AG08396 (cell line): ENCODE results near the gene AFP.
"Not testable (repeated sequence)": the region's sequence is repeated elsewhere in the genome, so short reads cannot be mapped to it uniquely, and the experiment has no call there.

Experiments
- DNase-seq: peaks from one replicate; pipeline ENCODE4 v3.0.0; 2012; ENCODE audit warnings: low spot score, mixed read lengths

The AFP gene

GRCh38 chr4:73435984-73436383 lies at the start of gene AFP:
AFP (plus strand) TSS chr4:73436221; CDS start chr4:73436263, 42 bp downstream.
- no peak for DNase-seq

GRCh38 chr4:73387552-73387951 lies 48.5 kb upstream of the AFP start:
- DNase-seq, result no peak

GRCh38 chr4:73388887-73389286 lies 47.1 kb upstream of the AFP start:
- DNase-seq, result no peak

GRCh38 chr4:73389663-73390062 lies 46.4 kb upstream of the AFP start:
- not testable (repeated sequence) for DNase-seq

GRCh38 chr4:73391774-73392173 lies 44.2 kb upstream of the AFP start:
- no peak for DNase-seq

- DNase-seq, result no peak
These were observed 43.1 kb upstream of the AFP start for GRCh38 chr4:73392936-73393335.

GRCh38 chr4:73396304-73396703 lies 39.7 kb upstream of the AFP start:
- no peak for DNase-seq

- DNase-seq, result no peak
These were observed 38.7 kb upstream of the AFP start for GRCh38 chr4:73396993-73397972.

GRCh38 chr4:73401412-73401811 lies 34.6 kb upstream of the AFP start:
- DNase-seq, result no peak

- DNase-seq, result no peak
These were observed 32.0 kb upstream of the AFP start, which contains the start of gene ALB for GRCh38 chr4:73404042-73404441. ALB (plus strand) TSS chr4:73404287; CDS start chr4:73404328, 41 bp downstream.

- DNase-seq, result no peak
These were observed 31.6 kb upstream of the AFP start for GRCh38 chr4:73404457-73404856.

- no peak for DNase-seq
These were observed 30.9 kb upstream of the AFP start for GRCh38 chr4:73405138-73405537.

- DNase-seq, result no peak
These were observed 29.5 kb upstream of the AFP start for GRCh38 chr4:73406548-73406875.

GRCh38 chr4:73407227-73407673 lies 28.8 kb upstream of the AFP start:
- no peak for DNase-seq

- no peak for DNase-seq
These were observed 27.7 kb upstream of the AFP start for GRCh38 chr4:73408181-73408867.

- no peak for DNase-seq
These were observed 26.8 kb upstream of the AFP start for GRCh38 chr4:73409012-73409862.

- DNase-seq, result no peak
These were observed 26.0 kb upstream of the AFP start for GRCh38 chr4:73409978-73410548.

- DNase-seq, result no peak
These were observed 24.9 kb upstream of the AFP start for GRCh38 chr4:73410916-73411730.

GRCh38 chr4:73411731-73412414 lies 24.1 kb upstream of the AFP start:
- DNase-seq, result no peak

- DNase-seq, result no peak
These were observed 22.7 kb upstream of the AFP start for GRCh38 chr4:73413294-73413755.
